Measurements from ENCODE around the gene CCM2. TPM values are rescaled to one million over a fixed set of nuclear protein-coding genes. Genes with fewer than 3 reads are reported as not detected.

Gene CCM2
- total RNA-seq, 1 donor from 2014 or later: 89.0 TPM

GRCh38 chr7:45039106-45039505 lies 39.1 kb downstream of the CCM2 start:
- Mint-ChIP-seq H3K4me1 (peaks cover 48% of the 10 kb centered on the region), H3K4me3 (no peak overlapping the region), H3K27me3 (no peaks in the 10 kb centered on the region), H3K36me3 (ENCODE audit: low read depth) (peaks cover 71% of the 10 kb centered on the region), H3K9me3 (no peaks in the 10 kb centered on the region), H3K27ac (peak overlapping the region; percentile 68)
- no peak for TF ChIP-seq CTCF (IDR thresholded peaks at IDR 0.05)
- ATAC-seq (ENCODE audit: low read depth): no peak
- intact Hi-C loops (cut with micrococcal nuclease): no loop called here
- ChIA-PET CTCF (interaction anchor here (1.0 kb wide), 1 partner anchor 65 kb away, joined by 3 read pairs; no protein-coding TSS in a partner anchor), POLR2A (interaction anchor here (1.1 to 1.8 kb wide), 2 partner anchors 12 to 13 kb away, joined by 3 to 6 read pairs; no protein-coding TSS in a partner anchor)
- DNase-seq: no peak

- H3K36me3 Mint-ChIP-seq (ENCODE audit: low read depth): peaks cover 81% of the 10 kb centered on the region
These were observed 44.3 kb downstream of the CCM2 start for GRCh38 chr7:45044338-45044737.

GRCh38 chr7:45048748-45049147 lies 48.7 kb downstream of the CCM2 start:
- DNase-seq (no peak), ATAC-seq (ENCODE audit: low read depth) (no peak)
- Mint-ChIP-seq H3K4me3 (no peak overlapping the region), H3K27me3 (no peaks in the 10 kb centered on the region), H3K27ac (peak overlapping the region; percentile 30), H3K4me1 (peaks cover 51% of the 10 kb centered on the region), H3K36me3 (ENCODE audit: low read depth) (peaks cover 74% of the 10 kb centered on the region), H3K9me3 (no peaks in the 10 kb centered on the region)
- ChIA-PET POLR2A (no interaction called here), CTCF (interaction anchor here (0.7 kb wide), 1 partner anchor 69 kb away, joined by 4 read pairs; no protein-coding TSS in a partner anchor)
- no peak for TF ChIP-seq CTCF (IDR thresholded peaks at IDR 0.05)
- intact Hi-C loops (cut with micrococcal nuclease): no loop called here

More at GRCh38 chr7:45044338-45044737, 44.3 kb downstream of the CCM2 start:
- ATAC-seq (ENCODE audit: low read depth) (no peak), DNase-seq (no peak)
- Mint-ChIP-seq H3K27ac (peak overlapping the region; percentile 80), H3K4me1 (peaks cover 35% of the 10 kb centered on the region), H3K9me3 (no peaks in the 10 kb centered on the region), H3K4me3 (no peak overlapping the region), H3K27me3 (no peaks in the 10 kb centered on the region)
- TF ChIP-seq CTCF (IDR thresholded peaks at IDR 0.05): no peak
- ChIA-PET CTCF (no interaction called here), POLR2A (no interaction called here)
- intact Hi-C loops (cut with micrococcal nuclease): loop anchor here (5.0 kb wide), 1 partner anchor 42 kb away; the partner anchor contains the start of gene CCM2

- DNase-seq: no peak
- TF ChIP-seq CTCF (IDR thresholded peaks at IDR 0.05): no peak
- Mint-ChIP-seq H3K27me3 (no peaks in the 10 kb centered on the region), H3K4me3 (no peak overlapping the region), H3K4me1 (peaks cover 49% of the 10 kb centered on the region), H3K36me3 (ENCODE audit: low read depth) (peaks cover 72% of the 10 kb centered on the region), H3K27ac (peak overlapping the region; percentile 61), H3K9me3 (no peaks in the 10 kb centered on the region)
- intact Hi-C loops (cut with micrococcal nuclease): no loop called here
- ChIA-PET POLR2A (interaction anchor here (1.1 to 1.5 kb wide), 3 partner anchors 62 to 165 kb away, joined by 3 to 4 read pairs (median 3); partner anchors contain the start of genes MYO1G, PURB and TBRG4), CTCF (interaction anchor here (0.5 to 1.4 kb wide), 2 partner anchors 21 to 641 kb away, joined by 3 read pairs; no protein-coding TSS in a partner anchor)
- ATAC-seq (ENCODE audit: low read depth): peak; percentile 59
These were observed 50.2 kb downstream of the CCM2 start for GRCh38 chr7:45050198-45050597.

- ChIA-PET CTCF (no interaction called here), POLR2A (no interaction called here)
- ATAC-seq (ENCODE audit: low read depth): no peak
- intact Hi-C loops (cut with micrococcal nuclease): no loop called here
- TF ChIP-seq CTCF (IDR thresholded peaks at IDR 0.05): no peak
- peaks cover 59% of the 10 kb centered on the region for H3K4me1 Mint-ChIP-seq
- peaks cover 65% of the 10 kb centered on the region for H3K36me3 Mint-ChIP-seq (ENCODE audit: low read depth)
- H3K27ac Mint-ChIP-seq: peak overlapping the region; percentile 14
- no peak overlapping the region for H3K4me3 Mint-ChIP-seq
- no peaks in the 10 kb centered on the region for H3K27me3 Mint-ChIP-seq
- H3K9me3 Mint-ChIP-seq: no peaks in the 10 kb centered on the region
- no peak for DNase-seq
These were observed 52.0 kb downstream of the CCM2 start for GRCh38 chr7:45052011-45052410.

Data from activated B cell treated with CpG ODN at 0.5 μM for 24 hours (primary cell).